ENCODE results near the gene C12orf42. TPM values are rescaled to one million over a fixed set of nuclear protein-coding genes. Genes with fewer than 3 reads are reported as not detected.

The C12orf42 gene
- total and polyA plus RNA-seq, 7 donors: 0.93 TPM; not detected in 6

- DNase-seq: no peak
- H3K4me3 ChIP-seq: no peak overlapping the region
- H3K27me3 ChIP-seq: no peaks in the 10 kb centered on the region
- H3K9me3 ChIP-seq: no peaks in the 10 kb centered on the region
- WGBS, 2 donors: 60 to 71% methylated on average over 5 of the region's 5 CpGs
- H3K4me1 ChIP-seq: no peaks in the 10 kb centered on the region
- intact Hi-C loops (cut with DNase I): no loop called here
- TF ChIP-seq EP300 (IDR thresholded peaks at IDR 0.05): no peak
- no peak for TF ChIP-seq POLR2A (IDR thresholded peaks at IDR 0.05)
- TF ChIP-seq POLR2AphosphoS5 (IDR thresholded peaks at IDR 0.05): no peak
- no peak for TF ChIP-seq CTCF (IDR thresholded peaks at IDR 0.05)
- no peak overlapping the region for H3K27ac ChIP-seq
- no peaks in the 10 kb centered on the region for H3K36me3 ChIP-seq
These were observed 185.1 kb downstream of the C12orf42 start for GRCh38 chr12:103310546-103311270.

- H3K4me1 ChIP-seq: no peaks in the 10 kb centered on the region
- WGBS, 2 donors: 68 to 83% methylated on average over 1 of the region's 1 CpG
- DNase-seq: no peak
- H3K36me3 ChIP-seq: no peaks in the 10 kb centered on the region
- TF ChIP-seq EP300 (IDR thresholded peaks at IDR 0.05) (no peak), POLR2AphosphoS5 (IDR thresholded peaks at IDR 0.05) (no peak), CTCF (IDR thresholded peaks at IDR 0.05) (no peak), POLR2A (IDR thresholded peaks at IDR 0.05) (no peak)
- intact Hi-C loops (cut with DNase I): no loop called here
- H3K27me3 ChIP-seq: no peaks in the 10 kb centered on the region
- H3K4me3 ChIP-seq: no peak overlapping the region
- no peaks in the 10 kb centered on the region for H3K9me3 ChIP-seq
- no peak overlapping the region for H3K27ac ChIP-seq
These were observed 187.4 kb downstream of the C12orf42 start for GRCh38 chr12:103308396-103308795.

- H3K4me3 ChIP-seq: no peak overlapping the region
- WGBS, 2 donors: 90 to 93% methylated on average over 2 of the region's 2 CpGs
- TF ChIP-seq POLR2AphosphoS5 (IDR thresholded peaks at IDR 0.05) (no peak), EP300 (IDR thresholded peaks at IDR 0.05) (no peak), CTCF (IDR thresholded peaks at IDR 0.05) (no peak), POLR2A (IDR thresholded peaks at IDR 0.05) (no peak)
- DNase-seq: no peak
- intact Hi-C loops (cut with DNase I): no loop called here
- H3K27me3 ChIP-seq: peaks cover 0 to 24% (median 10%) of the 10 kb centered on the region in 3 donors
- no peaks in the 10 kb centered on the region for H3K36me3 ChIP-seq
- H3K9me3 ChIP-seq: no peaks in the 10 kb centered on the region
- H3K27ac ChIP-seq: no peak overlapping the region
- no peaks in the 10 kb centered on the region for H3K4me1 ChIP-seq
These were observed 192.3 kb downstream of the C12orf42 start for GRCh38 chr12:103303484-103303883.

GRCh38 chr12:103301642-103302591 is 193.9 kb downstream of the C12orf42 start:
- no peak overlapping the region for H3K4me3 ChIP-seq
- 16 to 34% methylated on average over 43 of the region's 43 CpGs for whole genome bisulfite sequencing, 2 donors
- peaks cover 0 to 24% (median 10%) of the 10 kb centered on the region in 3 donors for H3K27me3 ChIP-seq
- no peak for TF ChIP-seq POLR2A (IDR thresholded peaks at IDR 0.05)
- TF ChIP-seq POLR2AphosphoS5 (IDR thresholded peaks at IDR 0.05): no peak
- no peak for TF ChIP-seq EP300 (IDR thresholded peaks at IDR 0.05)
- TF ChIP-seq CTCF (IDR thresholded peaks at IDR 0.05): no peak
- H3K4me1 ChIP-seq: no peaks in the 10 kb centered on the region
- DNase-seq: no peak
- intact Hi-C loops (cut with DNase I): no loop called here
- no peak overlapping the region for H3K27ac ChIP-seq
- no peaks in the 10 kb centered on the region for H3K36me3 ChIP-seq
- H3K9me3 ChIP-seq: no peaks in the 10 kb centered on the region

Data from sigmoid colon (tissue), 7 donors.